Omental fat pad (tissue), 4 donors: ENCODE results near the gene TIMM44. TPM values are rescaled to one million over a fixed set of nuclear protein-coding genes. Genes with fewer than 3 reads are reported as not detected.

ENCODE experiments used
- ATAC-seq: fragments of 150-250 bp; one replicate; pipeline ENCODE4 v1.9.1; 2016; ENCODE audit warnings: mild to moderate bottlenecking, moderate library complexity; ENCODE audit not compliant: low FRiP score
- DNase-seq: peaks from one replicate; pipeline ENCODE4 v3.0.0-alpha.2; 2019; ENCODE audit warnings: low spot score
- total RNA-seq, 4 donors: library from RNA; depleted of rRNA; stranded (reverse); fragments of >200 nt; gene quantifications; one replicate each; pipeline ENCODE4 v1.1.0, GENCODE V29; 2016
- TF ChIP-seq, protein P1 (sequence below), 3 donors: fragments of 450-650 bp; IDR thresholded peaks; one replicate each; pipeline ENCODE4 v1.5.1; 2016 to 2017; ENCODE audit warnings: antibody characterized with exemption in 3 of 3, mild to moderate bottlenecking in 3 of 3, moderate library complexity in 2 of 3

TIMM44 gene, protein sequence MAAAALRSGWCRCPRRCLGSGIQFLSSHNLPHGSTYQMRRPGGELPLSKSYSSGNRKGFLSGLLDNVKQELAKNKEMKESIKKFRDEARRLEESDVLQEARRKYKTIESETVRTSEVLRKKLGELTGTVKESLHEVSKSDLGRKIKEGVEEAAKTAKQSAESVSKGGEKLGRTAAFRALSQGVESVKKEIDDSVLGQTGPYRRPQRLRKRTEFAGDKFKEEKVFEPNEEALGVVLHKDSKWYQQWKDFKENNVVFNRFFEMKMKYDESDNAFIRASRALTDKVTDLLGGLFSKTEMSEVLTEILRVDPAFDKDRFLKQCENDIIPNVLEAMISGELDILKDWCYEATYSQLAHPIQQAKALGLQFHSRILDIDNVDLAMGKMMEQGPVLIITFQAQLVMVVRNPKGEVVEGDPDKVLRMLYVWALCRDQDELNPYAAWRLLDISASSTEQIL
- total RNA-seq = 10 to 100 TPM; 44.3 to 53.3 (median 47.6) TPM

DNA sequence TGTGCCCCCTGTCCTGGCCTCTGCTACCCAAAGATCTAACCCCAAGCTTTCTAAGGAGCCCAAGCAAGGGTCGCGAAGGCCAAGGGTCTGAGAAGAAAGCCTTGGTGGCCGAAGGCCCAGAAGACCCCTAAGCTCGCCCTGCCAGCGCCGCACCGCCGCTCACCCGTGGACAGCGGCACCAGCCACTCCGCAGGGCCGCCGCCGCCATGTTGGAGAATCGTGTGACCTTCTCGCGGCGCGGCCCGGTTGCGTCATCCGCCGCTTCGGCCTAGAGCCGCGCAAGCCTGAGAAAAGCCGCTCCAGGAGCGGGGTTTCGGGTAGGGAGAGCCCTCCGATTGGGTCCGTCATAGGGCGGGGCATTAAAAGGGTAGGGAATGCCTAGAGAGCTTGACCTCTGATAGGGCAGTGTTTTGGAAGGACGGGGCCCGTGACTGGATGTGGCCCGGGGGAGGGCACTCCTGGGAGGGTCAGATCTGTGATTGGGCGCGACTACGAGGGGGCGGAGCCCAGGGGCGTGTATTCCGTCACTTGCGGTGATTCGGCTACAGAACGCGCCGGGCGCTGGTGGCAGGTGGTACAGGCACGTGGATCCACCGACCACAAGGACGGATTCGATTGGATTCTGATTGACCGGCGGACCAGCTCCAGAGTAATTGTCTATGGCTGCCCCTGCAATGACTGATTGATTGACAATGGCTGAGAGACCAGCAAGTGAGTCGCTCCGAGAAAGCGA, at the start of gene TIMM44:
TSS of gene TIMM44 (minus strand) at position 223 of the 733 bp plus-strand sequence. CDS start at position 208, 15 bp downstream.
- ATAC-seq (peak; percentile 99), DNase-seq (peak; percentile 95)
- TF ChIP-seq, protein P1, sequence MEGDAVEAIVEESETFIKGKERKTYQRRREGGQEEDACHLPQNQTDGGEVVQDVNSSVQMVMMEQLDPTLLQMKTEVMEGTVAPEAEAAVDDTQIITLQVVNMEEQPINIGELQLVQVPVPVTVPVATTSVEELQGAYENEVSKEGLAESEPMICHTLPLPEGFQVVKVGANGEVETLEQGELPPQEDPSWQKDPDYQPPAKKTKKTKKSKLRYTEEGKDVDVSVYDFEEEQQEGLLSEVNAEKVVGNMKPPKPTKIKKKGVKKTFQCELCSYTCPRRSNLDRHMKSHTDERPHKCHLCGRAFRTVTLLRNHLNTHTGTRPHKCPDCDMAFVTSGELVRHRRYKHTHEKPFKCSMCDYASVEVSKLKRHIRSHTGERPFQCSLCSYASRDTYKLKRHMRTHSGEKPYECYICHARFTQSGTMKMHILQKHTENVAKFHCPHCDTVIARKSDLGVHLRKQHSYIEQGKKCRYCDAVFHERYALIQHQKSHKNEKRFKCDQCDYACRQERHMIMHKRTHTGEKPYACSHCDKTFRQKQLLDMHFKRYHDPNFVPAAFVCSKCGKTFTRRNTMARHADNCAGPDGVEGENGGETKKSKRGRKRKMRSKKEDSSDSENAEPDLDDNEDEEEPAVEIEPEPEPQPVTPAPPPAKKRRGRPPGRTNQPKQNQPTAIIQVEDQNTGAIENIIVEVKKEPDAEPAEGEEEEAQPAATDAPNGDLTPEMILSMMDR (IDR thresholded peaks at IDR 0.05) = no peak

DNA sequence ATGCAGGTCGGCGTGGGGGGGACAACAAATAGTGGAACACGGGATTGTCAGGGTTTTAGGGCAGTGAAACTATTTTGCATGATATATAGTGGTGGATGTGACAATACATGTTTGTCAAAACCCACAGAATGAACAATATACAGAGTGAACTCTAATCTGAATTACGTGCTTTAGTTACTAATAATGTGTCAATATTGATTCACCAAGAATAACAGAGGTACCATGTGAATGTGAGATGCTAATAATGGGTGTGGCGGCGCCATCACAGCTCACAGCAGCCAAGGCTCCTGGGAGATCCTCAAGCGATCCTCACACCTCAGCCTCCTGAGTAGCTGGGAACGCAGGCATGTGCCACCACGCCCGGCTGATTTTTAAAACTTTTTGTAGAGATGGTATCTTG, 49.1 kb upstream of the TIMM44 start:
- DNase-seq (no peak), ATAC-seq (no peak)
- TF ChIP-seq, protein P1 (IDR thresholded peaks at IDR 0.05) = no peak

DNA sequence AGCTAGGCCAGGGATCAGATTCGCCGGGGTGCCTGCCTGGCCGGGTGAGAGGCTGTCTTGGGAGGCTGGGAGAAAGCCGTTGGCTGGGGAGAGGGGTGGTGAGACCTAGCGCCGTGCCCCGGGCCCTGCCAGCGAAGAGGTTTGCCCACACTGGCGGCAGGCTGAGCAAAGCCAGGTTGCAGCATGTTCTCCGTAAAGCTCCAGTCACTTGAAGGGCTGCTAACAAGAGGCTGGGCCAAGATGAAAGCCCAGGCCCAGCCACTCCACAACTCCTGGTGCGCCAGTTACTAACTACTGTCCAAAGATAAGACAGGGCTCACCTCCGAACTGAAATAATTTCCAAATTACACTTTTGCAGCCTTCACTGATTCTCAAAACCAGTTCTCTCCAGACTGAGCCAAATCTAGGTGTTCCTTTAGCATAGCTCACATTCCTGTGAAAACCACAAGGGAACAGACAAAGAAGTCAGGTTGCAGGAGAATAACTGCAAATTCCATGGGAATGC, 45.7 kb upstream of the TIMM44 start:
- no peak for ATAC-seq
- TF ChIP-seq, protein P1 (IDR thresholded peaks at IDR 0.05) = no peak
- no peak for DNase-seq

DNA sequence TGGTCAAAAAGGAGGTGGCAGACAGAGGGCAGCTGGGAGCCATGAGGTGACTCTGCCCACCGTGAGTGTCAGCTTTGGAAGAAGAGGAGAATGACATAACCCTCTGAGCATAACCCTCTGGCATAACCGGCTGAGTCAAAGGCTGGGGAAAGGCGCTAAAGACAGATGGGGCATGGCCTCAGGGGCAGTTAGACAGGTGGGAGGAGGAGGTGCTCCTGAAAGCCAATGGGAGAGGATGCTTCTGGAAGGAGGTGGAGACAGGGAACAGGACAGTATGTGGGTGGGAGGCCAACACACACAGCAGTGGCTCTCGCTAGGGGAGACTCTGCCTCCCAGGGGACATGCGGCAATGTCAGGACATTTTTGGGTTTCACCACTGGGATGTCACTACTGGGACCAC, 44.8 kb upstream of the TIMM44 start:
- ATAC-seq = no peak
- DNase-seq = no peak
- TF ChIP-seq, protein P1 (IDR thresholded peaks at IDR 0.05) = no peak

DNA sequence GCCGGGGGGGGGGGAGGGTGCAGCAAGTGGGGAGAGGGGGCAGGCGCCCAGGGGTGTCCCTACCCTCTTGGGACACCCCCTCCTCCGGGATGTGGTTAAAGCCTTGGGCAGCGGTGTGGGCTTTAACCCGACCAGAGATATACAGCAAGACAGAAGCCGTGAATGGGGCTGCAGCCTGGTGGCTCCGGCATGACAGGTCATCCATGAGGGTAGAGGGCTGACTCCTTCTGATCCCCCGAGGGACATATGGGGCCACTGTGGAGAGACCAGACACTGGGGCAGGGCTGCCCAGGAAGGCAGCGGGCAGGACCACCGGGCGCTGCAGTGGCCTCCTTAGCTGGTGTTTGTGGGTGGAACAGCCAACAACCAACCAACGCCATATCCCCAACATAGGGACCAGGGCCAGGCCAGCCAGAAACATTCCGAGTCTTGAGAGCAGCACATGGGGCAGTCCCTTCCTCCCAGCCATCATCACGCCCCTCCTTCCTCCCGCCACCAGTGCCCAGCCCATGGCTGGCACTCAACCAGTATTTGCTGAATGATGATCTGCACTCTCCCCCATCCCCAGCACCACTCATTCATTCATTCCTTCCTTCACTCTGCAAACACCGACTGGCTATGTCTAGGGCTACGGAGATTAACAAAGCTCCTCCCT, 43.8 kb upstream of the TIMM44 start:
- TF ChIP-seq, protein P1 (IDR thresholded peaks at IDR 0.05) = no peak
- DNase-seq = no peak
- ATAC-seq = no peak

DNA sequence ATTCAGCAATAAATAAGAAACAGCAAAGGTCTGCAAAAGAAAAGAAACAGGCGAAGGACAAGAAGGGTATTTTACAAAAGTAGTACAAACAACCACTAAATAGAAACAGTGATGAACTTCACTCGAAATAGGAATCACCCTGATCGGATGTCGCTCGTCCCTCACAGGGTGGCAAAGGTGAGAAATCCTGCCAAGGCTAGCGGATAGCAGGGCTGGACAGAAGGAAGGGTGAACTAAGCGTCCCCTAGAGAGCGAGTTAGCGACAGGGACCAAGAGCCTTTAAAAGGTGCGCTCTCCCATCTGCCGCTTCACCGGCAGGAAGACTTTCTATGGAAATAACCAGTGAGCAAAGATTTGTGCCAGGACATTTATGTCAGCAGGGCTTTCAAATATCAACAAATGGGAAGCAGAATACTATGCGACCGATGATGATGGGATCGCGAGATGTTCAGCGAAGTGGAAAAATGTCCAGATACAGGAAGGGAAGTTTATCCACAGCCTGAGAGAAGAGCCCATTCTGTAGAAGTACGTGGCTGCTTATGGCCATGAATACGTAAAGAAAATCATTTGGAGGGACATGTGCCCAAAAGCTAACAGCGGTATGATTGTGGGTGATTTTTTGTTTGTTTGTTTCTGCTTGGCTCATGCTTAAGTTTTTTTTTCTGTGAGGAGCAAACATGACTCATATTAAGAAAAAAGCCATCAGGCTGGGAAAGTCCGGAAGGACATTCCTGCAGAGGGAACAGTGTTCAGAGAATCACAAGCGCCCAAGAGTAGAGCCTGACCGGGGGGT, 43.1 kb upstream of the TIMM44 start:
- TF ChIP-seq, protein P1 (IDR thresholded peaks at IDR 0.05) = no peak
- DNase-seq (no peak), ATAC-seq (no peak)
